Gastrocnemius medialis (tissue), 4 donors: Measurements from ENCODE around the gene MGST2.

Experiments used
- POLR2A ChIP-seq, 2 donors: fragments of 450-650 bp; IDR thresholded peaks; one replicate each; pipeline ENCODE4 v1.6.1; 2017; ENCODE audit warnings: antibody characterized with exemption in 2 of 2, mild to moderate bottlenecking in 2 of 2, moderate library complexity in 2 of 2
- TF ChIP-seq, protein P1 (sequence below), 5 experiments: fragments of 450-650 bp in 3 of 5; fragments of 200-600 bp in 2 of 5; sonication (generic) in 2 of 5; IDR thresholded peaks in 4 of 5; conservative IDR thresholded peaks in 1 of 5; 1 replicate in 4 of 5; 2 replicates in 1 of 5; pipeline ENCODE4 v1.5.1; 2016 to 2019; ENCODE audit warnings: antibody characterized with exemption in 5 of 5, mild to moderate bottlenecking in 3 of 5, moderate library complexity in 3 of 5

GRCh38 chr4:139694522-139695107 lies 29.0 kb downstream of the MGST2 start:
- TF ChIP-seq, protein P1, sequence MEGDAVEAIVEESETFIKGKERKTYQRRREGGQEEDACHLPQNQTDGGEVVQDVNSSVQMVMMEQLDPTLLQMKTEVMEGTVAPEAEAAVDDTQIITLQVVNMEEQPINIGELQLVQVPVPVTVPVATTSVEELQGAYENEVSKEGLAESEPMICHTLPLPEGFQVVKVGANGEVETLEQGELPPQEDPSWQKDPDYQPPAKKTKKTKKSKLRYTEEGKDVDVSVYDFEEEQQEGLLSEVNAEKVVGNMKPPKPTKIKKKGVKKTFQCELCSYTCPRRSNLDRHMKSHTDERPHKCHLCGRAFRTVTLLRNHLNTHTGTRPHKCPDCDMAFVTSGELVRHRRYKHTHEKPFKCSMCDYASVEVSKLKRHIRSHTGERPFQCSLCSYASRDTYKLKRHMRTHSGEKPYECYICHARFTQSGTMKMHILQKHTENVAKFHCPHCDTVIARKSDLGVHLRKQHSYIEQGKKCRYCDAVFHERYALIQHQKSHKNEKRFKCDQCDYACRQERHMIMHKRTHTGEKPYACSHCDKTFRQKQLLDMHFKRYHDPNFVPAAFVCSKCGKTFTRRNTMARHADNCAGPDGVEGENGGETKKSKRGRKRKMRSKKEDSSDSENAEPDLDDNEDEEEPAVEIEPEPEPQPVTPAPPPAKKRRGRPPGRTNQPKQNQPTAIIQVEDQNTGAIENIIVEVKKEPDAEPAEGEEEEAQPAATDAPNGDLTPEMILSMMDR (IDR thresholded peaks at IDR 0.05 in 4 of 5, conservative IDR thresholded peaks at IDR 0.05 in 1 of 5): no peak
- no peak for TF ChIP-seq POLR2A (IDR thresholded peaks at IDR 0.05)
